ENCODE measurements around the gene ZDHHC16. TPM values are rescaled to one million over a fixed set of nuclear protein-coding genes. Genes with fewer than 3 reads are reported as not detected.

ZDHHC16 gene
- total and polyA plus RNA-seq, 4 donors = 18.0 to 27.2 (median 22.9) TPM

DNA sequence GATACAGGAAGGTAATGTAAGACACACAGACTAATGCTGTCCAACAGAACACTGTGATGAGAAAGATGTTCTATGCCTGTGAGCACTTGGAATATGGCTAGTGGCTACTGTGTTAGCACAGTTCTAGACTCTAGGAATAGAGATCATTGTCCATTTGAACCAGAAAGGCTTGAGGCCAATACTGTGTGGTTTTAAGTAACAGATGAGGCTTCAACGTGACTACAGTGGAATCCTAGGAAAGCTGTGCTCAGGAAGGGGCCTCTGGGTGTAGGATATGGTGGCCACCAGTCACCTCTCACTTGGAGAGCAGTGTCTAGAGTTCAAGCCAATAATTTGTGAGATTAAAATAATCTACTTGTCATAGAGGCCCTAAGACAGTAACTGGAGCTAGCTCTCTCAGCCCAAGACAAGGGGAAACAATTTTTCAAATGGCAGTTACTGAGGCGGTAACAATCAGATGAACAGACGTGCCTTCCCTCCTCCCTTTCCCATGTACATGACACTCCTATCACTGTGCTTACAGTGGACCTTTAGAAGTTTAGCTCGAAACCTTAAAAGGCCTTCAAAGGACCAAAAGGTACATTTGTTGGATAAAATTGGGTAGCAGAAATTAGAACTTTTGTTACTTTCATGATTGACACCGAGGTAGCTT is 10.2 kb downstream of the ZDHHC16 start:
- Histone ChIP-seq H3K9me3 (ENCODE audit: control insufficient read depth in 4 of 4, low read length in 3 of 4) (no peaks in the 10 kb centered on the region), H3K27ac (ENCODE audit: low read depth in 1 of 2, low read length in 2 of 2) (no peak overlapping the region), H3K9ac (ENCODE audit: low read depth in 1 of 2, low read length in 2 of 2) (no peak overlapping the region), H3K36me3 (ENCODE audit: control insufficient read depth in 4 of 4, insufficient read depth in 3 of 4, low read depth in 1 of 4, low read length in 3 of 4) (peaks cover 8 to 68% (median 52%) of the 10 kb centered on the region in 4 donors), H3K4me3 (ENCODE audit: low read depth in 1 of 3, low read length in 3 of 3) (no peak overlapping the region), H3K4me1 (ENCODE audit: control insufficient read depth in 4 of 4, insufficient read depth in 4 of 4, low read length in 3 of 4) (peaks cover 0 to 6% (median 4%) of the 10 kb centered on the region in 4 donors), H3K27me3 (ENCODE audit: control insufficient read depth in 4 of 4, insufficient read depth in 4 of 4, low read length in 3 of 4) (no peaks in the 10 kb centered on the region)
- 82% methylated on average over 5 of the region's 5 CpGs for WGBS
- DNase-seq (ENCODE audit: low spot score) = no peak
- TF ChIP-seq, protein P1, sequence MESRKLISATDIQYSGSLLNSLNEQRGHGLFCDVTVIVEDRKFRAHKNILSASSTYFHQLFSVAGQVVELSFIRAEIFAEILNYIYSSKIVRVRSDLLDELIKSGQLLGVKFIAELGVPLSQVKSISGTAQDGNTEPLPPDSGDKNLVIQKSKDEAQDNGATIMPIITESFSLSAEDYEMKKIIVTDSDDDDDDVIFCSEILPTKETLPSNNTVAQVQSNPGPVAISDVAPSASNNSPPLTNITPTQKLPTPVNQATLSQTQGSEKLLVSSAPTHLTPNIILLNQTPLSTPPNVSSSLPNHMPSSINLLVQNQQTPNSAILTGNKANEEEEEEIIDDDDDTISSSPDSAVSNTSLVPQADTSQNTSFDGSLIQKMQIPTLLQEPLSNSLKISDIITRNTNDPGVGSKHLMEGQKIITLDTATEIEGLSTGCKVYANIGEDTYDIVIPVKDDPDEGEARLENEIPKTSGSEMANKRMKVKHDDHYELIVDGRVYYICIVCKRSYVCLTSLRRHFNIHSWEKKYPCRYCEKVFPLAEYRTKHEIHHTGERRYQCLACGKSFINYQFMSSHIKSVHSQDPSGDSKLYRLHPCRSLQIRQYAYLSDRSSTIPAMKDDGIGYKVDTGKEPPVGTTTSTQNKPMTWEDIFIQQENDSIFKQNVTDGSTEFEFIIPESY (IDR thresholded peaks at IDR 0.05) = no peak
- TF ChIP-seq JUND (IDR thresholded peaks at IDR 0.05) (no peak), RXRA (IDR thresholded peaks at IDR 0.05) (no peak), HNF4G (IDR thresholded peaks at IDR 0.05) (no peak), TAF1 (conservative IDR thresholded peaks at IDR 0.05) (no peak), YY1 (IDR thresholded peaks at IDR 0.05) (no peak), NR2F2 (IDR thresholded peaks at IDR 0.05) (no peak)
- TF ChIP-seq, protein P2, sequence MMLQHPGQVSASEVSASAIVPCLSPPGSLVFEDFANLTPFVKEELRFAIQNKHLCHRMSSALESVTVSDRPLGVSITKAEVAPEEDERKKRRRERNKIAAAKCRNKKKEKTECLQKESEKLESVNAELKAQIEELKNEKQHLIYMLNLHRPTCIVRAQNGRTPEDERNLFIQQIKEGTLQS (IDR thresholded peaks at IDR 0.05) = no peak

DNA sequence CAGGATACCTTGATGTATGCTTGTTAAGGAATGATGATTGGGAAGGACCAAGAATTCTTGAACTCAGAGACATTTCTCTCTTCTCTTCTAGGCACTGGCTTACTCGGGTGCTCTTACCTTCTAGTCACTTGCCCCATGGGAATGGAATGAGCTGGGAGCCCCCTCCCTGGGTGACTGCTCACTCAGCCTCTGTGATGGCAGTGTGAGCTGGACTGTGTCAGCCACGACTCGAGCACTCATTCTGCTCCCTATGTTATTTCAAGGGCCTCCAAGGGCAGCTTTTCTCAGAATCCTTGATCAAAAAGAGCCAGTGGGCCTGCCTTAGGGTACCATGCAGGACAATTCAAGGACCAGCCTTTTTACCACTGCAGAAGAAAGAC is 10.7 kb downstream of the ZDHHC16 start:
- Histone ChIP-seq H3K9ac (ENCODE audit: low read depth in 1 of 2, low read length in 2 of 2) (no peak overlapping the region), H3K36me3 (ENCODE audit: control insufficient read depth in 4 of 4, insufficient read depth in 3 of 4, low read depth in 1 of 4, low read length in 3 of 4) (peaks cover 11 to 71% (median 57%) of the 10 kb centered on the region in 4 donors)
- no peak for TF ChIP-seq GABPA (IDR thresholded peaks at IDR 0.05 in 1 of 2, conservative IDR thresholded peaks at IDR 0.05 in 1 of 2)
- TF ChIP-seq HNF4G (IDR thresholded peaks at IDR 0.05) = no peak
- TF ChIP-seq RAD21 (IDR thresholded peaks at IDR 0.05) = no peak
- TF ChIP-seq, protein P3, sequence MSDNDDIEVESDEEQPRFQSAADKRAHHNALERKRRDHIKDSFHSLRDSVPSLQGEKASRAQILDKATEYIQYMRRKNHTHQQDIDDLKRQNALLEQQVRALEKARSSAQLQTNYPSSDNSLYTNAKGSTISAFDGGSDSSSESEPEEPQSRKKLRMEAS (IDR thresholded peaks at IDR 0.05) = no peak
- TF ChIP-seq FOXA1 (IDR thresholded peaks at IDR 0.05) = no peak
- no peak for TF ChIP-seq HNF4A (conservative IDR thresholded peaks at IDR 0.05)
- no peak for TF ChIP-seq YY1 (IDR thresholded peaks at IDR 0.05)
- TF ChIP-seq EGR1 (IDR thresholded peaks at IDR 0.05; ENCODE audit: low read depth in 2 of 2) = no peak
- TF ChIP-seq, protein P1 (IDR thresholded peaks at IDR 0.05) = no peak
- TF ChIP-seq, protein P4, sequence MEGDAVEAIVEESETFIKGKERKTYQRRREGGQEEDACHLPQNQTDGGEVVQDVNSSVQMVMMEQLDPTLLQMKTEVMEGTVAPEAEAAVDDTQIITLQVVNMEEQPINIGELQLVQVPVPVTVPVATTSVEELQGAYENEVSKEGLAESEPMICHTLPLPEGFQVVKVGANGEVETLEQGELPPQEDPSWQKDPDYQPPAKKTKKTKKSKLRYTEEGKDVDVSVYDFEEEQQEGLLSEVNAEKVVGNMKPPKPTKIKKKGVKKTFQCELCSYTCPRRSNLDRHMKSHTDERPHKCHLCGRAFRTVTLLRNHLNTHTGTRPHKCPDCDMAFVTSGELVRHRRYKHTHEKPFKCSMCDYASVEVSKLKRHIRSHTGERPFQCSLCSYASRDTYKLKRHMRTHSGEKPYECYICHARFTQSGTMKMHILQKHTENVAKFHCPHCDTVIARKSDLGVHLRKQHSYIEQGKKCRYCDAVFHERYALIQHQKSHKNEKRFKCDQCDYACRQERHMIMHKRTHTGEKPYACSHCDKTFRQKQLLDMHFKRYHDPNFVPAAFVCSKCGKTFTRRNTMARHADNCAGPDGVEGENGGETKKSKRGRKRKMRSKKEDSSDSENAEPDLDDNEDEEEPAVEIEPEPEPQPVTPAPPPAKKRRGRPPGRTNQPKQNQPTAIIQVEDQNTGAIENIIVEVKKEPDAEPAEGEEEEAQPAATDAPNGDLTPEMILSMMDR (IDR thresholded peaks at IDR 0.05; ENCODE audit: low read depth, low read length, missing input control) = no peak

More for the DNA sequence above, 10.7 kb downstream of the ZDHHC16 start:
- Histone ChIP-seq H3K9me3 (ENCODE audit: control insufficient read depth in 4 of 4, low read length in 3 of 4) (no peaks in the 10 kb centered on the region), H3K27me3 (ENCODE audit: control insufficient read depth in 4 of 4, insufficient read depth in 4 of 4, low read length in 3 of 4) (no peaks in the 10 kb centered on the region), H3K4me3 (ENCODE audit: low read depth in 1 of 3, low read length in 3 of 3) (no peak overlapping the region), H3K27ac (ENCODE audit: low read depth in 1 of 2, low read length in 2 of 2) (no peak overlapping the region), H3K4me1 (ENCODE audit: control insufficient read depth in 4 of 4, insufficient read depth in 4 of 4, low read length in 3 of 4) (peaks cover 0 to 6% (median 4%) of the 10 kb centered on the region in 4 donors)
- no peak for DNase-seq (ENCODE audit: low spot score)
- WGBS = 89% methylated on average over 3 of the region's 3 CpGs

Measured in liver (tissue), 9 donors.